HepG2 (cell line): ENCODE measurements around the gene PANK1. TPM values are rescaled to one million over a fixed set of nuclear protein-coding genes. Genes with fewer than 3 reads are reported as not detected.

Experiments
- ATAC-seq: fragments of 200-7000 bp; cut with Tn5 transposase; 3 replicates; pipeline ENCODE4 v1.9.1; 2020; ENCODE audit warnings: mild to moderate bottlenecking, moderate library complexity
- BruUV-seq: library from RNA; stranded (reverse); fragments of 400-500 nt; replicated peaks from 2 replicates; lab custom pipeline; 2021; lab: Mats Ljungman, UMichigan
- CTCF ChIA-PET: fragments of 300-600 bp; formaldehyde crosslinking; extraction: SDS; loops from one replicate; lab custom pipeline; 2021; ENCODE audit warnings: low total read pairs, inconsistent platforms, low intra/inter-chr PET ratio; lab: Yijun Ruan, JAX
- POLR2A ChIA-PET: fragments of 350-600 bp; sonication (Branson Sonifier 250); formaldehyde crosslinking; loops from one replicate; lab custom pipeline; 2020; ENCODE audit warnings: antibody characterized with exemption, inconsistent platforms; lab: Yijun Ruan, JAX
- DNase-seq: peaks from one replicate; pipeline ENCODE4 v3.0.0-alpha.2; 2015; ENCODE audit warnings: low spot score
- FAIRE-seq: peaks from 3 replicates; lab custom pipeline; 2011; peaks lifted over from hg19 to GRCh38; lab: Jason Lieb, UNC
- H2AFZ ChIP-seq: one replicate; pipeline ENCODE4 v1.6.1; 2011; ENCODE audit warnings: low read length, inconsistent platforms
- H3K27ac ChIP-seq: fragments of 300-600 bp; 3 replicates; pipeline ENCODE4 v1.8.0; 2011; ENCODE audit warnings: mixed run types, mild to moderate bottlenecking, mixed read lengths, low read length, inconsistent platforms; ENCODE audit not compliant: insufficient read depth; ENCODE audit errors: extremely low read length
- H3K27me3 ChIP-seq, 2 experiments: fragments of 200-600 bp in 1 of 2; 2 replicates in 1 of 2; 3 replicates in 1 of 2; pipeline versions ENCODE4 v1.6.0 to v1.8.0; 2011; ENCODE audit warnings: low read length in 2 of 2, mild to moderate bottlenecking in 2 of 2, moderate library complexity in 2 of 2, inconsistent platforms in 1 of 2; ENCODE audit not compliant: insufficient read depth in 2 of 2, control insufficient read depth in 1 of 2
- H3K36me3 ChIP-seq, 2 experiments: fragments of 200-600 bp in 1 of 2; replicated peaks in 1 of 2; 2 replicates in 1 of 2; 3 replicates in 1 of 2; pipeline versions ENCODE4 v1.5.1 to v1.8.0; 2011; ENCODE audit warnings: low read length in 2 of 2, inconsistent platforms in 1 of 2; ENCODE audit not compliant: insufficient read depth in 2 of 2, control insufficient read depth in 1 of 2
- H3K4me1 ChIP-seq: 2 replicates; pipeline ENCODE4 v1.5.1; 2012; ENCODE audit warnings: low read length, inconsistent platforms; ENCODE audit not compliant: insufficient read depth
- H3K4me2 ChIP-seq: 2 replicates; pipeline ENCODE4 v1.6.0; 2011; ENCODE audit warnings: low read depth, low read length, inconsistent platforms
- H3K4me3 ChIP-seq, 3 experiments: fragments of 200-600 bp in 1 of 3; sonication (generic), shearing (Covaris generic) in 1 of 3; replicated peaks in 1 of 3; 2 replicates each; pipeline ENCODE4 v1.5.1; 2011 to 2016; ENCODE audit warnings: low read length in 3 of 3, inconsistent platforms in 2 of 3, low read depth in 2 of 3, mild to moderate bottlenecking in 2 of 3, control low read depth in 1 of 3, mixed read lengths in 1 of 3; ENCODE audit not compliant: insufficient read depth in 1 of 3
- H3K79me2 ChIP-seq: one replicate; pipeline ENCODE4 v1.6.1; 2011; ENCODE audit warnings: low read length, inconsistent platforms; ENCODE audit not compliant: insufficient read depth
- H3K9ac ChIP-seq: 2 replicates; pipeline ENCODE4 v1.6.0; 2011; ENCODE audit warnings: mild to moderate bottlenecking, low read depth, low read length, inconsistent platforms; ENCODE audit not compliant: insufficient read depth
- H3K9me3 ChIP-seq: 2 replicates; pipeline ENCODE4 v1.5.1; 2012; ENCODE audit warnings: mild to moderate bottlenecking, low read length
- H4K20me1 ChIP-seq: 2 replicates; pipeline ENCODE4 v1.6.0; 2011; ENCODE audit warnings: inconsistent platforms, mild to moderate bottlenecking, low read length, moderate library complexity; ENCODE audit not compliant: insufficient read depth
- HDAC1 ChIP-seq: sonication (generic); formaldehyde crosslinking; IDR thresholded peaks from 2 replicates; pipeline ENCODE4 v1.5.1; 2020; ENCODE audit warnings: mild to moderate bottlenecking, missing genetic modification reagents
- HNF1A ChIP-seq, 2 experiments: sonication (generic) in 1 of 2; formaldehyde crosslinking in 1 of 2; IDR thresholded peaks; 2 replicates each; pipeline versions ENCODE4 v1.4.0 to v1.6.1; 2016 to 2020; ENCODE audit warnings: borderline replicate concordance in 1 of 2, low read depth in 1 of 2, mild to moderate bottlenecking in 1 of 2, missing genetic modification reagents in 1 of 2
- HOXA7 ChIP-seq: sonication (generic); formaldehyde crosslinking; IDR thresholded peaks from 2 replicates; pipeline ENCODE4 v1.8.1; 2022; ENCODE audit warnings: mild to moderate bottlenecking, missing genetic modification reagents, moderate library complexity
- IRF2 ChIP-seq: IDR thresholded peaks from 2 replicates; pipeline ENCODE4 v1.6.1; 2018; ENCODE audit warnings: missing genetic modification reagents, missing compliant biosample characterization
- ZBTB7A ChIP-seq: sonication (generic); formaldehyde crosslinking; IDR thresholded peaks from 2 replicates; pipeline ENCODE4 v1.8.0; 2022; ENCODE audit warnings: mild to moderate bottlenecking, missing genetic modification reagents
- ZKSCAN1 ChIP-seq: fragments of 150-350 bp; IDR thresholded peaks from 2 replicates; pipeline ENCODE4 v1.6.1; 2014; ENCODE audit warnings: low read length
- ZNF619 ChIP-seq: sonication (generic); formaldehyde crosslinking; IDR thresholded peaks from 2 replicates; pipeline ENCODE4 v1.4.0; 2020; ENCODE audit warnings: mild to moderate bottlenecking, missing genetic modification reagents
- ZNF879 ChIP-seq: sonication (generic); formaldehyde crosslinking; IDR thresholded peaks from 2 replicates; pipeline ENCODE4 v1.8.1; 2023; ENCODE audit warnings: missing genetic modification reagents
- WGBS: methylation state at CpG from one replicate; pipeline ENCODE4 v1.1.6; 2017; ENCODE audit warnings: low lambda C conversion rate; 5-methylcytosine and 5-hydroxymethylcytosine counted together
- in situ Hi-C: cut with HindIII; loops from 2 replicates; pipeline ENCODE4 v1.10.0; 2017; ENCODE audit warnings: low pct_unique_long_range_greater_than_20kb; ENCODE audit not compliant: extremely low pct_ligation_motif_present
- intact Hi-C: fragments of 100-400 bp; cut with micrococcal nuclease; formaldehyde crosslinking; loops from one replicate; pipeline ENCODE4 v1.10.0; 2022; ENCODE audit not compliant: unreplicated experiment
- polyA plus RNA-seq, 8 experiments: library from polyadenylated mRNA; depleted of rRNA in 3 of 8; stranded (reverse) in 7 of 8; unstranded in 1 of 8; fragments of >200 nt; fragmentation: Illumina TruSeq in 4 of 8; extraction: Trizol in 4 of 8; gene quantifications; 2 replicates each; pipeline versions ENCODE4 v1.2.1 to v1.2.3, GENCODE V29; 2011 to 2016; ENCODE audit warnings: low read depth in 4 of 8, missing spikeins in 1 of 8, mixed read lengths in 1 of 8; ENCODE audit not compliant: insufficient read depth in 1 of 8
- total RNA-seq, 5 experiments: library from RNA; depleted of rRNA; stranded (reverse); fragments of >200 nt; fragmentation: Illumina TruSeq; extraction: Trizol; gene quantifications; 2 replicates each; pipeline ENCODE4 v1.2.3, GENCODE V29; 2016; ENCODE audit warnings: low read depth in 1 of 5
- TF ChIP-seq, protein P1 (sequence below): sonication (generic); formaldehyde crosslinking; IDR thresholded peaks from 2 replicates; pipeline ENCODE4 v1.4.0; 2020; ENCODE audit warnings: missing genetic modification reagents
- TF ChIP-seq, protein P2 (sequence below): sonication (generic); formaldehyde crosslinking; IDR thresholded peaks from 2 replicates; pipeline ENCODE4 v1.5.1; 2020; ENCODE audit warnings: missing genetic modification reagents, mild to moderate bottlenecking, borderline replicate concordance
- TF ChIP-seq, protein P3 (sequence below): sonication (generic); formaldehyde crosslinking; IDR thresholded peaks from 2 replicates; pipeline ENCODE4 v1.8.1; 2023; ENCODE audit warnings: mild to moderate bottlenecking, moderate library complexity, missing genetic modification reagents

PANK1 gene
- total and polyA plus RNA-seq, 2 of the 13 experiments (the other 11 are each of a cell fraction or from before 2014, with no cell fraction given): 18.2 to 33.3 TPM

GRCh38 chr10:89657302-89657701 is 12.3 kb upstream of the PANK1 start:
- no peaks in the 10 kb centered on the region for H3K79me2 ChIP-seq
- WGBS: 81% methylated on average over 1 of the region's 1 CpG
- in situ Hi-C loops (no loop called here), intact Hi-C loops (no loop called here)
- peaks cover 19% of the 10 kb centered on the region for H3K9me3 ChIP-seq
- FAIRE-seq: no peak
- H3K9ac ChIP-seq: no peak overlapping the region
- no peak for ATAC-seq
- no peaks in the 10 kb centered on the region for H4K20me1 ChIP-seq
- no peaks in the 10 kb centered on the region for H3K36me3 ChIP-seq
- no TSS peak for BruUV-seq
- no peak overlapping the region for H3K27ac ChIP-seq
- H2AFZ ChIP-seq: no peak overlapping the region
- DNase-seq: no peak
- peaks cover 47% of the 10 kb centered on the region for H3K4me1 ChIP-seq
- no peaks in the 10 kb centered on the region for H3K27me3 ChIP-seq
- H3K4me2 ChIP-seq: no peak overlapping the region
- POLR2A ChIA-PET: interaction anchor here (1.4 kb wide), 1 partner anchor 14 kb away, joined by 4 read pairs; no protein-coding TSS in a partner anchor
- no peak for TF ChIP-seq IRF2 (CRISPR knock-in tag)
- TF ChIP-seq HDAC1 (CRISPR knock-in tag): no peak
- TF ChIP-seq, protein P1, sequence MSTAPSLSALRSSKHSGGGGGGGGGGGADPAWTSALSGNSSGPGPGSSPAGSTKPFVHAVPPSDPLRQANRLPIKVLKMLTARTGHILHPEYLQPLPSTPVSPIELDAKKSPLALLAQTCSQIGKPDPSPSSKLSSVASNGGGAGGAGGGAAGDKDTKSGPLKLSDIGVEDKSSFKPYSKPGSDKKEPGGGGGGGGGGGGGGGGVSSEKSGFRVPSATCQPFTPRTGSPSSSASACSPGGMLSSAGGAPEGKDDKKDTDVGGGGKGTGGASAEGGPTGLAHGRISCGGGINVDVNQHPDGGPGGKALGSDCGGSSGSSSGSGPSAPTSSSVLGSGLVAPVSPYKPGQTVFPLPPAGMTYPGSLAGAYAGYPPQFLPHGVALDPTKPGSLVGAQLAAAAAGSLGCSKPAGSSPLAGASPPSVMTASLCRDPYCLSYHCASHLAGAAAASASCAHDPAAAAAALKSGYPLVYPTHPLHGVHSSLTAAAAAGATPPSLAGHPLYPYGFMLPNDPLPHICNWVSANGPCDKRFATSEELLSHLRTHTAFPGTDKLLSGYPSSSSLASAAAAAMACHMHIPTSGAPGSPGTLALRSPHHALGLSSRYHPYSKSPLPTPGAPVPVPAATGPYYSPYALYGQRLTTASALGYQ (CRISPR knock-in tag): no peak
- TF ChIP-seq ZBTB7A (CRISPR knock-in tag): no peak
- TF ChIP-seq, protein P2, sequence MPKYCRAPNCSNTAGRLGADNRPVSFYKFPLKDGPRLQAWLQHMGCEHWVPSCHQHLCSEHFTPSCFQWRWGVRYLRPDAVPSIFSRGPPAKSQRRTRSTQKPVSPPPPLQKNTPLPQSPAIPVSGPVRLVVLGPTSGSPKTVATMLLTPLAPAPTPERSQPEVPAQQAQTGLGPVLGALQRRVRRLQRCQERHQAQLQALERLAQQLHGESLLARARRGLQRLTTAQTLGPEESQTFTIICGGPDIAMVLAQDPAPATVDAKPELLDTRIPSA (CRISPR knock-in tag): no peak
- no peak for TF ChIP-seq HOXA7 (CRISPR knock-in tag)
- TF ChIP-seq ZNF619 (CRISPR knock-in tag): no peak
- no peak for TF ChIP-seq HNF1A (IDR thresholded peaks at IDR 0.05; ENCODE audit: low read depth)
- no peak for TF ChIP-seq HNF1A (CRISPR knock-in tag; IDR thresholded peaks at IDR 0.05; ENCODE audit: borderline replicate concordance)
- TF ChIP-seq, protein P3, sequence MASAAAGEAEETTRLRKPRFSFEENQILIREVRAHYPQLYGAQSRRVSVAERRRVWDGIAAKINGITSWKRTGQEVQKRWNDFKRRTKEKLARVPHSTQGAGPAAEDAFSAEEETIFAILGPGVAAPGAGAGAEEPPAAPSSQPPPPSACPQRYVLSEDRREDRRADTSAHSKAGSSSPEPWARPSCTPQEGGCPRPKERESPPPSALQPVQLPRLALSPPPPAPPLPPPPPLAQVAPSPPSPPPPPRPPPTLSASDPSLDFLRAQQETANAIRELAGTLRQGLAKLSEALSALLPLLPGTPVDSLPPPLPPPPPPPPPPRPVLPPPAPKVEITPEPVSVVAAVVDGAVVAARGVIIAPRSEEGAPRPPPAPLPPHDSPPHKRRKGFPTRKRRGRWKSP: no peak
- no peak for TF ChIP-seq ZKSCAN1
- TF ChIP-seq ZNF879 (CRISPR knock-in tag): no peak
- H3K4me3 ChIP-seq: no peak overlapping the region
- CTCF ChIA-PET: no interaction called here
